SKM-1 treated with dmso at 0.1 percent for 144 hours (cell line): Measurements from ENCODE around the gene CCDC134.
"Not testable (repeated sequence)": the region's sequence is repeated elsewhere in the genome, so short reads cannot be mapped to it uniquely, and the experiment has no call there.

Experiments
- DNase-seq: peaks from one replicate; lab custom pipeline; 2025; ENCODE audit not compliant: unreplicated experiment; lab: John Stamatoyannopoulos, UW

Gene CCDC134

GRCh38 chr22:41842996-41843970 is 42.8 kb downstream of the CCDC134 start:
- DNase-seq, result no peak

DNA sequence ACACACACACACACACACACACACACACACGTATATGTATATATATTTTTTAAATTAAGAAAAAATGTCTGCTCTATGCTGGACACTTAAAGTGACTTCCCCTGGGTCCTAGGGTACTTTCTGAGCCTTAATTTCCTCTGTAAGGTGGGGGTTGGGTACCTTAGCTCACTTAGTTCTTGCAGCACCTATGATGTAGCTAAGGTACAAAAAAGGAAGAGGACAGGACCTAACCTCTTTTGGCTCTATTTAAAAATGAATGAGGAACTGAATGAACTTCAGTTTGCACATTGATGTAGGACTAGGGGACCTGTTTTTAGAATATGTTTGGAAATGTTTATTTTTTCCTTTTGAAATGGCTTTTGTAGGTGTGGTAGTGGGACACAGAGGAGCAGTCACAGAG is 43.6 kb downstream of the CCDC134 start:
- DNase-seq, result peak; percentile 76

- no peak for DNase-seq
Observed at GRCh38 chr22:41844513-41844912, 44.0 kb downstream of the CCDC134 start.

- DNase-seq, result no peak
Observed at GRCh38 chr22:41845380-41846267, 45.1 kb downstream of the CCDC134 start.

- DNase-seq, result no peak
Observed at GRCh38 chr22:41846268-41846987, 45.9 kb downstream of the CCDC134 start.

DNA sequence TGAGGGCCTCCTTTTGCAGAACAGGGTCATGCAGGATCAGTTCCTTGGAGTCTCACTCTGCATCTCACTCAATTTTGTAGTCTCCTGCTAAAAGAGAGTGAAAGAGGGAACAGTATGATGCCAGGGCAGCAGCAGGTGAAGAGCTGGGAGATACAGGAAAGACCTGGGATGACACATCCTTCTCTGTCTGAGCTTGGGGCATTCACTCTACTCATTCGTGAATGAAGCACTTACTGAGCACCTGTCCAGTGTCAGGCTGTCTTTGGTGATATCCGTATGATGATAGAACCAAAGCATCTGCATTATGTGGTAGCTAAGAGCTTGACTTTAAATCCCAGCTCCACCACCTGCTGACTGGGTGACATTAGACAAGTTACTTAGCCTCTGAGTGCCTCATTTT is 46.8 kb downstream of the CCDC134 start:
- DNase-seq, result no peak

GRCh38 chr22:41848468-41848867 is 48.0 kb downstream of the CCDC134 start:
- peak; percentile 96 for DNase-seq

- no peak for DNase-seq
Observed at GRCh38 chr22:41856469-41856868, 56.0 kb downstream of the CCDC134 start.

GRCh38 chr22:41857155-41857859 is 56.8 kb downstream of the CCDC134 start:
- DNase-seq, result peak; percentile 79

DNA sequence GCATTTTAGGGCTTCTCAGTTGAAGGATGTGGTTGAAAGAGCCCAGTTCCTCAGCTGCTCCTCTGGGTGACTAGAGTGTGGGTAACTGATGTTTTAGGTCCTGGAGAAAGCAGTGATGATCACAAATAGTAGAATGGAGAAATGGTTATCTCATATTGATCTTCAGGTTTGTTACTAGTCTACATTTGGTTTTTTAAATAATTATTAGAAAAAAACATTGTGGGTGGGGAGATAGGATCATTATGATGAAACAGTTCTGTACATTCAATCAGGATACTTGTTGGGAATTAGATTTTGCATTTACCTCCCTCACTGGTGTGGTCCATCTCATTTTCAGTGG is 57.4 kb downstream of the CCDC134 start:
- no peak for DNase-seq

- DNase-seq, result peak; percentile 66
Observed at GRCh38 chr22:41862160-41862529, 61.7 kb downstream of the CCDC134 start.

DNA sequence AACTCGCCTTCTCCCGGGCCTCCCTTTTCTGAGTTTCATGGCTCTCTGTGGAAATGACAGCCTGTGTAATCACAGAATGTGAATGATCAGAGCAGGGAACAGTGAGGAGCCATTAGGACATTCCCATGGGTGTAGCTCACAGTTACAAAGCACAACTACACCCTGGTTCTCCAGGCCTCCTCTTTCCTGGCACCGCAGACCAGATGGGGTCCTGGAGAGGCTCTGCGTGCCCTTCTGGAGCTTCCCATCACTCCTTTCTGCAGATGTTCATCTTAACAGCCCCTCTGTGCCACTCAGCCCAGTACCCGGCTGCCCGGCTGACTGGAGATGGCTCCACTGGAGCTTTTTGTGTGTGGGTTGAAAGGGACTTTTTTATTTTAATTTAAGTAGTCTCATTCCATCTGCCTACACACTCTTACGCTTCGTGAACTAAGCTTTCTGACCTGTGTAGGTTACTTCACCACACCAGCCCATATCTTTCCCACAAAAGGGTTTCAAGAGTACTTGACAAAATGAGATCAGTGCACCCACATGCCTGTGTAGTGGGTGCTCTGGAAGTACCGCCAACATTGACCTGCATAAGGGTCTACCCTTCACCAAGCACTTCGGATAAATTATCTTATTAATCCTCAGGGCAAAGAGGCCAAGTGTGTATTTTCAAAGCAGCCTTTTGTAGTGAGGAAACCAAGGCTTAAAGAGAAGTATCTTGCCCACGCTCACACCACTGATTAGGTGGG is 62.2 kb downstream of the CCDC134 start:
- DNase-seq, result no peak

DNA sequence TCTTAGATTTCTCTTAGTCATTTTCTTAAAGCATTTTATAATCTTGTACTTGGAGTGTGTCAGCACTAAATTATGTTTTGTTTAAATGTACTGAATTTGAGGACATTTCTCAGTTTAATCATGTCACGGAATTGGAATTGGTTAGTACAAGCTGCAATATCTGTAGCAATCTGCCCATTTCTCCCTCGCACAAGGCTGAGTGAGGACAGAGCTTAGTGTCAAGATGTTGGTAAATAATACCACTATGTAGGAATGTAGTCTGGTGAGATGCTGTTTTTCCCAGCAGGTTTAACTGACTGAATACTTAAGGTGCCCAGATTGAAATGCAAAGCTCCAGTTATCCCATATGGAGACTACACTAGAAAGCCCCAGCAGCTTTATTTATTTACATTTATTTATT is 63.0 kb downstream of the CCDC134 start:
- DNase-seq, result no peak

- DNase-seq, result no peak
Observed at GRCh38 chr22:41868556-41868955, 68.1 kb downstream of the CCDC134 start.

GRCh38 chr22:41870081-41870480 is 69.6 kb downstream of the CCDC134 start:
- not testable (repeated sequence) for DNase-seq

DNA sequence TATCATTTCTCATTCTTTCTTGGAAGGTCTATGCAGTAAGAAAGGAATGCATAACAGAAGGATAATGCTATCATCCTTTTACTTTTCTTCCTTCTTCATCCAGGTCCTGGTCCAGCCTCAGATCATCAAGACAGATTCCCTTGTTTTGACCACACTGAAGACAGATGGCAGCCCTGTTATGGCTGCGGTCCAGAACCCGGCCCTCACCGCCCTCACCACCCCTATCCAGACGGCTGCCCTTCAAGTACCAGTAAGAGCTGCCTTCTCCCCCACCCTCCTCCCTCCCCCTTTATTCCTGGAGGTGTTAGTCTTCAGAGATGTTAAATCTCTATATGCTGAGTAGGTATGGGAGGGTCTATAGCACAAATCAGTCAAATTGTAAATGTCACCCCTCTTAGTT is 70.3 kb downstream of the CCDC134 start:
- no peak for DNase-seq

GRCh38 chr22:41873391-41873790 is 72.9 kb downstream of the CCDC134 start:
- DNase-seq, result no peak

- no peak for DNase-seq
Observed at GRCh38 chr22:41874090-41874489, 73.6 kb downstream of the CCDC134 start.

DNA sequence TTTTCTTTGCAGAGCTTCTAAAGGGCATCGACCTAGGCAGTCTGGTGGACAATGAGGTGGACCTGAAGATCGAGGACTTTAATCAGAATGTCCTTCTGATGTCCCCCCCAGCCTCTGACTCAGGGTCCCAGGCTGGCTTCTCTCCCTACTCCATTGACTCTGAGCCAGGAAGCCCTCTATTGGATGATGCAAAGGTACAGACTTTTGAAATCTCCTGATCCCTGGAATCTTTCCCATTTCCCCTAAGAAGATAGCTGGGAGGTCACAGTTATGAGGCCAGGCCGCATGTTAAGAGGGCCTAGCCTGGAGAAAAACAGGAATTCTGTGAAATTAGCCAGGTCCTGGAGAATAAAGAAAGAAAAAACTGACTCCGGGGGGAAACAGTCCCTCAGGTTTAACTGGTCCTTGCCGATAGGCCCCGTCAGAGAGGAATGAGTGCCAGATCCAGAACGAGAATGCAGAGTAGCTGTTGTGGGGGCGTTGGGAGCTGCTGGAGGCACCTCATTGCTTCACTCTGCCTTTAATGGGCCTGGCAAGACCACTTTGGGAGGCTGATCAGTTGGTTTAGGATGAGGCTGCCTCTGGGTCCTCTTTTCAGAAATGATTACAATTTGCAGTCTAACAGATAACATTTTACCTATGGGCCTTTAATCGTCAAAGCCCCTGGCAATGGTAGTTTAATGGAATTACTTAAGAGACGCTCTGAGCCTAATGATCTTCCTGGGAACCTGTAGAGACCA is 75.2 kb downstream of the CCDC134 start:
- DNase-seq, result no peak
